ENCODE measurements around the gene COX14.

DNA sequence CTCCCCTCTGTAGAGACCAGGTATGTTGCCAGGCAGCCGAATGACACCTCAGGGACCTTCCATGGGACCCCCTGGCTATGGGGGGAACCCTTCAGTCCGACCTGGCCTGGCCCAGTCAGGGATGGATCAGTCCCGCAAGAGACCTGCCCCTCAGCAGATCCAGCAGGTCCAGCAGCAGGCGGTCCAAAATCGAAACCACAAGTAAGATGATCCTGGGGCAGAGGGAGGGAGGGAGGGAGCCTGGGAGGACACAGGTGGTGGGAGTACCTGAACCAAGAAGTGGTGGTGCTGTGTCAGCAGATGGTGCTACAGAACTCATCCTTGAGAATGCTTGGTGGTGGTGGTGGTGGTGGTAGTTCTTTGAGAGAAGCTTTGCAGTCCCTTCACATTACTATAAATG is 25.9 kb upstream of the COX14 start:
- TF ChIP-seq CTCF (IDR thresholded peaks at IDR 0.05) (no peak), EZH2 (IDR thresholded peaks at IDR 0.05) (no peak), EZH2phosphoT487 (IDR thresholded peaks at IDR 0.05) (no peak)

Data from neural progenitor cell (in vitro differentiated cells).